Gastroesophageal sphincter (tissue), 3 donors: ENCODE data around the gene PDE3B.

Source experiments
- CTCF ChIP-seq, 4 experiments: fragments of 200-600 bp in 2 of 4; fragments of 450-650 bp in 2 of 4; sonication (generic) in 1 of 4; IDR thresholded peaks; one replicate each; pipeline ENCODE4 v1.5.1; 2017 to 2019; ENCODE audit warnings: antibody characterized with exemption in 4 of 4, mild to moderate bottlenecking in 2 of 4, moderate library complexity in 2 of 4
- EP300 ChIP-seq: sonication (generic); formaldehyde crosslinking; IDR thresholded peaks from one replicate; pipeline ENCODE4 v1.6.1; 2017; ENCODE audit warnings: antibody characterized with exemption, mild to moderate bottlenecking
- POLR2A ChIP-seq, 2 donors: fragments of 450-650 bp; IDR thresholded peaks; one replicate each; pipeline ENCODE4 v1.6.1; 2017; ENCODE audit warnings: antibody characterized with exemption in 2 of 2, mild to moderate bottlenecking in 2 of 2, moderate library complexity in 1 of 2
- POLR2AphosphoS5 ChIP-seq: sonication (generic); formaldehyde crosslinking; IDR thresholded peaks from one replicate; pipeline ENCODE4 v1.6.1; 2017; ENCODE audit warnings: antibody characterized with exemption

- TF ChIP-seq POLR2AphosphoS5, result no peak
- TF ChIP-seq EP300, result no peak
- TF ChIP-seq CTCF (IDR thresholded peaks at IDR 0.05), result no peak
- no peak for TF ChIP-seq POLR2A (IDR thresholded peaks at IDR 0.05)
Observed at GRCh38 chr11:14860511-14860910, 216.9 kb downstream of the PDE3B start.
